GM18526 (cell line): ENCODE measurements around the gene SRPK1.

Experiments
- POLR2A ChIP-seq: IDR thresholded peaks from 3 replicates; pipeline ENCODE4 v1.6.1; 2011; ENCODE audit not compliant: insufficient read length; ENCODE audit errors: extremely low read depth

Gene SRPK1

GRCh38 chr6:35920793-35921732, at the start of gene SRPK1:
SRPK1 (minus strand) TSS chr6:35921098; CDS start chr6:35921056, 42 bp downstream.
- TF ChIP-seq POLR2A, result peak; percentile 88

- TF ChIP-seq POLR2A, result no peak
These were observed 49.3 kb upstream of the SRPK1 start for GRCh38 chr6:35970181-35970580.

GRCh38 chr6:35969646-35970045, 48.7 kb upstream of the SRPK1 start:
- no peak for TF ChIP-seq POLR2A

GRCh38 chr6:35968821-35969220, 47.9 kb upstream of the SRPK1 start:
- TF ChIP-seq POLR2A, result no peak

- TF ChIP-seq POLR2A, result no peak
These were observed 46.3 kb upstream of the SRPK1 start for GRCh38 chr6:35967076-35967774.

- no peak for TF ChIP-seq POLR2A
These were observed 42.1 kb upstream of the SRPK1 start for GRCh38 chr6:35962779-35963560.

GRCh38 chr6:35960187-35960586, 39.3 kb upstream of the SRPK1 start:
- TF ChIP-seq POLR2A, result no peak

- no peak for TF ChIP-seq POLR2A
These were observed 35.1 kb upstream of the SRPK1 start for GRCh38 chr6:35955970-35956369.

- no peak for TF ChIP-seq POLR2A
These were observed 34.6 kb upstream of the SRPK1 start for GRCh38 chr6:35955521-35955920.

- TF ChIP-seq POLR2A, result no peak
These were observed 34.2 kb upstream of the SRPK1 start for GRCh38 chr6:35955071-35955470.

- TF ChIP-seq POLR2A, result no peak
These were observed 33.4 kb upstream of the SRPK1 start for GRCh38 chr6:35954333-35954732.

GRCh38 chr6:35948725-35949124, 27.8 kb upstream of the SRPK1 start:
- no peak for TF ChIP-seq POLR2A

- no peak for TF ChIP-seq POLR2A
These were observed 24.7 kb upstream of the SRPK1 start for GRCh38 chr6:35945650-35946025.

- TF ChIP-seq POLR2A, result no peak
These were observed 22.5 kb upstream of the SRPK1 start for GRCh38 chr6:35943390-35943789.

- TF ChIP-seq POLR2A, result no peak
These were observed 21.5 kb upstream of the SRPK1 start for GRCh38 chr6:35942355-35942754.
